ENCODE measurements around the gene CNOT11.
"Not testable (repeated sequence)": the region's sequence is repeated elsewhere in the genome, so short reads cannot be mapped to it uniquely, and the experiment has no call there.

Gene CNOT11

GRCh38 chr2:101310090-101310833 is 57.6 kb downstream of the CNOT11 start:
- DNase-seq (ENCODE audit: low spot score), result no peak

GRCh38 chr2:101310834-101311695 is 58.4 kb downstream of the CNOT11 start:
- DNase-seq (ENCODE audit: low spot score), result no peak

- DNase-seq (ENCODE audit: low spot score), result no peak
Measured at GRCh38 chr2:101311696-101312017, 59.0 kb downstream of the CNOT11 start.

- not testable (repeated sequence) for DNase-seq (ENCODE audit: low spot score)
Measured at GRCh38 chr2:101316568-101316967, 63.9 kb downstream of the CNOT11 start.

Data from Ammon's horn (tissue), 1 donor.